ENCODE results near the gene BMAL1. TPM values are rescaled to one million over a fixed set of nuclear protein-coding genes. Genes with fewer than 3 reads are reported as not detected.

BMAL1 gene
- total and polyA plus RNA-seq, 2 of the 8 experiments (the other 6 are each of a cell fraction or from before 2014, with no cell fraction given): 6.8 to 6.9 TPM

GRCh38 chr11:13301522-13301921 lies 23.9 kb downstream of the BMAL1 start:
- no peaks in the 10 kb centered on the region for H3K4me1 ChIP-seq (replicated peaks in 1 of 4; ENCODE audit: control insufficient read depth in 3 of 4, insufficient read depth in 4 of 4, low read length in 3 of 4)
- no peaks in the 10 kb centered on the region for H3K9me3 ChIP-seq (ENCODE audit: insufficient read depth in 2 of 2, low read depth in 1 of 2, low read length in 1 of 2)
- no peak overlapping the region for H3K4me2 ChIP-seq (ENCODE audit: insufficient read depth in 1 of 2, low read depth in 2 of 2, low read length in 2 of 2)
- no peak overlapping the region for H3K27ac ChIP-seq (ENCODE audit: low read depth, low read length)
- CTCF ChIA-PET (ENCODE audit: partially characterized antibody): interaction anchor here (0.8 to 2.6 kb wide), 8 partner anchors 10 to 338 kb away, joined by 3 to 12 read pairs (median 4); no protein-coding TSS in a partner anchor
- H3K23me2 ChIP-seq (ENCODE audit: low read depth, low read length): no peaks in the 10 kb centered on the region
- H4K8ac ChIP-seq (ENCODE audit: extremely low read depth, insufficient read depth, low read length): no peak overlapping the region
- H3K79me2 ChIP-seq (ENCODE audit: control insufficient read depth in 1 of 2, insufficient read depth in 2 of 2, low read length in 2 of 2): no peaks in the 10 kb centered on the region
- H2BK20ac ChIP-seq (ENCODE audit: low read length): no peak overlapping the region
- no peak overlapping the region for H4K91ac ChIP-seq (replicated peaks; ENCODE audit: insufficient read length, low read length)
- H3K27me3 ChIP-seq (replicated peaks in 1 of 4; ENCODE audit: control insufficient read depth in 3 of 4, extremely low read depth in 1 of 4, insufficient read depth in 3 of 4, low read length in 3 of 4): no peaks in the 10 kb centered on the region
- H3K9ac ChIP-seq (replicated peaks in 1 of 4; ENCODE audit: extremely low read depth in 1 of 4, low read depth in 3 of 4, low read length in 3 of 4): no peak overlapping the region
- no peak overlapping the region for H2BK12ac ChIP-seq (ENCODE audit: low read depth, low read length)
- H3K18ac ChIP-seq (ENCODE audit: extremely low read depth, low read length): no peak overlapping the region
- no peak overlapping the region for H2AFZ ChIP-seq (ENCODE audit: low read length)
- no peak overlapping the region for H2BK120ac ChIP-seq (replicated peaks; ENCODE audit: low read depth, low read length)
- TF ChIP-seq POLR2A (IDR thresholded peaks at IDR 0.05; ENCODE audit: control extremely low read depth in 1 of 2, low read depth in 2 of 2, low read length in 2 of 2): no peak
- TF ChIP-seq EP300 (IDR thresholded peaks at IDR 0.05; ENCODE audit: borderline replicate concordance in 1 of 2, low read depth in 2 of 2, low read length in 2 of 2): no peak
- no peak for TF ChIP-seq POU5F1 (IDR thresholded peaks at IDR 0.05; ENCODE audit: low read depth, low read length)
- no peak for TF ChIP-seq KDM4A (IDR thresholded peaks at IDR 0.05; ENCODE audit: low read depth, low read length, severe bottlenecking)
- TF ChIP-seq SAP30 (IDR thresholded peaks at IDR 0.05; ENCODE audit: insufficient read depth, insufficient replicate concordance, low read length): no peak
- no peak for TF ChIP-seq SIX5 (IDR thresholded peaks at IDR 0.05; ENCODE audit: low read depth, low read length)
- no peak for TF ChIP-seq TCF12 (IDR thresholded peaks at IDR 0.05; ENCODE audit: low read depth, low read length)
- TF ChIP-seq CHD1 (IDR thresholded peaks at IDR 0.05; ENCODE audit: low read depth, low read length): no peak
- no peak overlapping the region for H3K56ac ChIP-seq (replicated peaks; ENCODE audit: insufficient read length, low read depth, low read length)
- no peak overlapping the region for H2BK5ac ChIP-seq (ENCODE audit: low read depth, low read length)
- H3K14ac ChIP-seq (ENCODE audit: insufficient read length): no peak overlapping the region
- POLR2A ChIA-PET (ENCODE audit: partially characterized antibody): interaction anchor here (0.7 kb wide), 1 partner anchor 18 kb away, joined by 3 read pairs; no protein-coding TSS in a partner anchor
- no peak overlapping the region for H2AK5ac ChIP-seq (ENCODE audit: low read depth, low read length)
- FAIRE-seq (no peak), DNase-seq (ENCODE audit: low read depth in 1 of 2, low spot score in 2 of 2) (peak in 1 of 2 experiments; percentile 30)
- 0 out of 2 replicates have a peak, but pooled peaks cover 3% of the 10 kb centered on the region for H3K79me1 ChIP-seq (ENCODE audit: low read depth, low read length)
- no peak overlapping the region for H4K5ac ChIP-seq (ENCODE audit: insufficient read length, low read depth, low read length)
- no peak overlapping the region for H3K4ac ChIP-seq (replicated peaks; ENCODE audit: insufficient read length, low read depth, low read length)
- H3K23ac ChIP-seq (ENCODE audit: insufficient read length): no peak overlapping the region
- H3K36me3 ChIP-seq (ENCODE audit: control insufficient read depth in 2 of 4, insufficient read depth in 4 of 4, low read length in 3 of 4): no peaks in the 10 kb centered on the region
- no peak overlapping the region for H2BK15ac ChIP-seq (ENCODE audit: low read length)
- H3K4me3 ChIP-seq (ENCODE audit: extremely low read depth in 1 of 4, insufficient read depth in 2 of 4, low read depth in 3 of 4, low read length in 4 of 4): no peak overlapping the region
- peaks cover 0 to 2% of the 10 kb centered on the region in 2 experiments for H4K20me1 ChIP-seq (replicated peaks in 1 of 2; ENCODE audit: control insufficient read depth in 1 of 2, insufficient read depth in 2 of 2, low read length in 2 of 2)

Data from H1 (cell line).